GM21529 (cell line): ENCODE data around the gene STIP1.

Experiments used
- ATAC-seq: cut with Tn5 transposase; IDR thresholded peaks from one replicate; pipeline ENCODE4 v1.9.1; 2021; ENCODE audit not compliant: unreplicated experiment

Gene STIP1

GRCh38 chr11:64249563-64250414 is 63.8 kb downstream of the STIP1 start:
- no peak for ATAC-seq

- ATAC-seq = no peak
Observed at GRCh38 chr11:64250415-64251015, 64.5 kb downstream of the STIP1 start.

DNA sequence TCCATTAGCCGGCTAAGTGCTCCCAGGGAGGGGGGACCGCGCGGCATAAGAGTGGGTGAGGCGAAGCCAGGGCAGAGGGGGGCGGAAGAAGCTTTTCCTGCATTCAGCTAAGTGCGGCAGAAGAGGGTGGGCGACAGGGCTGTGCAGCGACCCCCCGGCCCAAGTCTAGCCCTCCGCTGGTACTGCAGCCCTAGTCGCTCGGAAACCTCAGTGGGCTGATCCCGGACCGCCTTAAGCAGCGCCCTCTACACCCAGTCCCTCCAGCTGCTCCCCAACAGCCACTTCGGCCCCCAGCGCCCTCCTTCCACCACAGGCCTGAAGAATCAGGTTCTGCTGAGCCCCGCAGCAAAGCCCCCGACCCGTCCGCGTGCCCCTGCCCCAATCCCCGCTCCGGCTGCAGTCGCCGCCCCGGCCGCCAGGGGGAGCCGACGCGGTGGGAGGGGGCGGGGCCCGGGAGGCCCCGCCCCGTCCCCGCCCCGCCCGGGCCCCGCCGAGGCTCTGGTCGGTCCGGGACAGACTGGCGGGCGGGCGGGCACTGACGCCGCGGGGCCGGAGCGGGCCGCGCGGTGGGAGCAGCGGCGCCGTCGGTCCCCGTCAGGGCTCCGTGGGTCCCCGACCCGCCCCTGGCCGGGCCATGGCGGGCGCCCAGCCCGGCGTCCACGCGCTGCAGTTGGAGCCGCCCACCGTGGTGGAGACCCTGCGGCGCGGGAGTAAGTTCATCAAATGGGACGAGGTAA is 65.2 kb downstream of the STIP1 start, which contains the start of gene PLCB3:
TSS of gene PLCB3 (plus strand) at position 515 of the 737 bp plus-strand sequence. CDS start at position 635, 120 bp downstream.
- peak; percentile 43 for ATAC-seq

GRCh38 chr11:64251753-64252002 is 65.7 kb downstream of the STIP1 start:
- ATAC-seq = no peak

DNA sequence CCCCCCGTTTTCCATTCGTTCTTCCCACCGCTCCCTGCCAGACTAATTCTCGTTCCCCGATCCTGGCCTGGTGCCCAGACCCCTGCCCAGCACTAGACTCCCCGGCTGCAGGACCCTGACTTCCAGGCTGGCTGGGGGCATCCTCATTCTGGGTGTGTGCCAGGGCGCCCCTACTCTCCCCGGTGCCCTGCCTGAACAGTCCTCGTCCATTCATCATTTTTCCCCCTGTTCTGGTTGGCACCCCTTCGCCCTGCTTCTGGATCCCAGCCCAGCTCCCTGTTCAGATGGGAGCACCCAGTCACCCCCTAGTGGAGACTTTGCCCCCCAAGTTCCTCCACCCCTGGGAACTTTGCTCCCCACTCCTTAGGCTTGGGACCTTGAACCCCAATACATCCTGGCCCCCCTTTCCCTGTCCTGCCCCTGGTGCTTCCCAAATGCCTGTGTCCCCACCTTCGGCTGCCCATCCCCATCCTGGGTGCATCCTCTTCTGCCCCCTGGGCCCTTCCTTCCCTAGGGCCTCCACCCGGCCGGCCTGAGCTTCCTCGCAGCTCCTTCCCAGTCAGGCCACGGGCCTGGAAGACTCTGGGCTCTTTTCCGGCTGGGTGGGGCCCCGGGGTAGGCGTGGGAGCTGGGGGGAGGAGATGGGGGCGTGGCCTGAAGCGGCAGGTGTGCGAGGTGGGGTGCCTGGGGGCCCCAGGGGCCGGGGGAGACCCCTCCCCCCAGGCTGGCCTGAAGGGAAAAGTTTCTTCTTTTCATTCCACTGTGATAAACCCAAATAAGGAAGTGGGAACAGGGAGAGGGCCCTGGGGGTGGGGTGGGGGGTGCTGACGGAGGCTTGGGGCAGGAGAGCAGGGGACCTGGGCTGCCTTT is 66.3 kb downstream of the STIP1 start:
- ATAC-seq = no peak

DNA sequence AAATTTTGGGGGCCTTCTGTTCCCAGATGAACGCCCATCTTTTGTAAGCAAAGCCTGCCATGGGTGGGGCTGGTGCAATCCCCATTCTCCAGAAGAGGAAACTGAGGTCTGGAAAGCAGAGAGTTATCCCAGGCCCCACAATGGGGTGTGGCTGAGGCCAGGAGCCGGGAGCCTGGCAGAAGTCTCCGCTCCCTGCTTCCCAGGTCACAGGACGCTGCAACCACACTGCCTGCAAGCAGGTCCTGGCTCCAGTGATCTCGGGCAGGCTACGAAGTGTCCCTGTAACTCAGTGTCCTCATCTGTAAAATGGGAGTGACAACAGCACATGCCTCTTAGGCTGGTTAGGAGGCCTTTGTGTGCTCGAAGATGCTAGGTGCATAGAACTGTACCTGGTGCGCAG is 67.1 kb downstream of the STIP1 start:
- ATAC-seq = no peak

DNA sequence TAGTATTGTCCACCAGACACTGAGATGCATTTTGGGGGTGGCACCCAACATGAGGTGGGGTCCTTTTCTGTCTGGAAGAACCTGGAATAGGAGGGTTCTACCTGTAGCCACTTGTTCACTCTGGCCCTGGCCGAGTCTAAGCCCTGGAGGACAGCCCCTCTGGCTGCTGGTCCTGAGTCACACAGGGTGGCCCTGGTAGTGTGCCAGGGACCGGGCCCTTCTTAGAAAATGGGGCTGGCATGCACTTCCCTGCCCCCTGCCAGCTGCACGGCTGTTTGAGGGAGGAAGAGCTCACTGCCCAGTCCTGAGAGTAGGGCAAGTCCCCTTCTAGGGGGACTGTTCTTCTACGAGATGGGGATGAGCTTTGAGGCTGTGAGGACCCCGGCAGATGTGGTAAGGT is 67.5 kb downstream of the STIP1 start:
- no peak for ATAC-seq
